HG03095 (cell line): ENCODE results near the gene ADAMTS2.

Experiments
- ATAC-seq: cut with Tn5 transposase; IDR thresholded peaks from one replicate; pipeline ENCODE4 v1.9.1; 2021; ENCODE audit warnings: moderate library complexity; ENCODE audit not compliant: unreplicated experiment

ADAMTS2 gene

DNA sequence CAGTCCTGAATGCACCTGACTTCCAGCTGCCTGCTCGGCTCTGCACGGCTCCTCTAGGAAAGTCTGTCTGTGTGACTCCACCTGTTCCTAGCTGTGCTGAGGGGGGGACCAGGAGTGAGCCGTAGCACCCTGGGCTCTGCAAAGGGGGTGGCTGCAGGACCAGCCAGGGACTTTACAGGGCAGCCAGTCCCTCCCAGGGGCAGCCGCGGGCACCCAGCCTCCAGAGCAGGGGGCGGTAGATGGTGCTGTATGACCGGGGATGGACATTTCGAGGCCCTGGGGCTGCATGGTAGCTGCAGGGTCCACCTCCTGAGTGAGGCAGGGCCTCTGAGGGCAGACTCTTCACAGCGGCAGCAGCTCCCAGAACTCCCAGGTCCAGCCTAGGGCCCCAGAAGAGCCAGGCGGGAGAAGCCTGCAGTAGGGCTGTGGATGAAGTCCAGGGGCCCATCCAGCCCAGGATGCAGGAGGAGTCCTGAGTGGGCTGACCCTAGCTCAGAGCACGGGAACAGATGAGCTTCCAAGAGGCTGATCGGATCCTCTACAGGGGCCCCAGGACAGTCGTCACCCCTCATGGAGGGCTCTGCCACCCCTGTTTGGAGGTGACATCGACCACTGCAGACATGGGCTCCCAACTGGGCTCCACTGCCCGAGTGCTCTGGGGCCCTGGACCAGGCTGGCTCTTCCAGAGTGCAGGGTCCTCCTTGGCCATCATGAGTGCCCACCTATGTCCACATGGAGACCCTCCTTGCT lies 179.7 kb downstream of the ADAMTS2 start:
- no peak for ATAC-seq

DNA sequence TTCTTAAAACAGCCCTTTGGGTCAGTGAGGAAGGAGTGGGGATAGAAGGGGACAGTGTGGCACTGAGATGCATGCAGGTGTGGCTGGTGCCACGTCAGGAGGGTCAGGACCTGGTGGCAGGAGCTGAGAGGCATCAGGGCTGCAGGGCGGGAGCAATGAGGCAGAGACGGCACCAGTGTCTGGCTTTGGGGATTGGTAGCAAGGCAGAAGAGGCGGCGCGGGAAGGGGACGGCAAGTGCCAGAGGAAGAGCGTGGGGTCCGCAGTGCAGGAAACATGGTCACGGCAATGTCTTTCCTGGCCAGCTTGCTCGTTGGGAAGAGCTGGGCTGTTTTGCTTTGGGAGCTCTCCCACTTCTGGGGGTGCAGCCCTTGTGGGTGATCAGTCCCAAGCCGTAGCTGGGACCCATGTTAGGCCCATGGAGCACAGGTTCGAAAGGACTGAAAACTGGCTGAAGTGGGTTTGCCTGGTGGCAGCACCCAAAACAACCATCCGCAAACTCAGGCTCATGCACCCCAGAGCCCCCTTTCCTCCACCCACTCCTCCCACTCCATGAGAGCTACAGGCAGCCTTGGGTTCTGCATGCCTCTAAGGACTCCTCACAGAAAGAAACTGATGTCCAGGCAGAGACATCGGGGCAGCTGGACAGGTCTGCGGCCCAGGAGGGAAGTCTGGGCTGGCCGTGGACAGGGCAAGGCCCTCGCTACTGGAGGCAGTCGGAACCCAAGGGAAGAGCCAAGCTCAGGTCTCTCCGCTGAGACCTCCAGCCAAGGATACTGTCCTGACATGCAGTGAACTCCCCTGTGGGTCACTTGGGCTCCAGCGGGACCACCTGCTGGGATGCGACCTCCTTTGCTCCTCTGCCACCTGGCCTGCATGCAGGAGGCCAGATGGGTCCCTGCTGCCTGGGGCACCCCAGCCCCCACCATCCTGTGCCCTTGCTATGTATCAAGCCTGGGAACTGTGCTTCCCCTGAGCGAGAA lies 180.6 kb downstream of the ADAMTS2 start:
- ATAC-seq: no peak

DNA sequence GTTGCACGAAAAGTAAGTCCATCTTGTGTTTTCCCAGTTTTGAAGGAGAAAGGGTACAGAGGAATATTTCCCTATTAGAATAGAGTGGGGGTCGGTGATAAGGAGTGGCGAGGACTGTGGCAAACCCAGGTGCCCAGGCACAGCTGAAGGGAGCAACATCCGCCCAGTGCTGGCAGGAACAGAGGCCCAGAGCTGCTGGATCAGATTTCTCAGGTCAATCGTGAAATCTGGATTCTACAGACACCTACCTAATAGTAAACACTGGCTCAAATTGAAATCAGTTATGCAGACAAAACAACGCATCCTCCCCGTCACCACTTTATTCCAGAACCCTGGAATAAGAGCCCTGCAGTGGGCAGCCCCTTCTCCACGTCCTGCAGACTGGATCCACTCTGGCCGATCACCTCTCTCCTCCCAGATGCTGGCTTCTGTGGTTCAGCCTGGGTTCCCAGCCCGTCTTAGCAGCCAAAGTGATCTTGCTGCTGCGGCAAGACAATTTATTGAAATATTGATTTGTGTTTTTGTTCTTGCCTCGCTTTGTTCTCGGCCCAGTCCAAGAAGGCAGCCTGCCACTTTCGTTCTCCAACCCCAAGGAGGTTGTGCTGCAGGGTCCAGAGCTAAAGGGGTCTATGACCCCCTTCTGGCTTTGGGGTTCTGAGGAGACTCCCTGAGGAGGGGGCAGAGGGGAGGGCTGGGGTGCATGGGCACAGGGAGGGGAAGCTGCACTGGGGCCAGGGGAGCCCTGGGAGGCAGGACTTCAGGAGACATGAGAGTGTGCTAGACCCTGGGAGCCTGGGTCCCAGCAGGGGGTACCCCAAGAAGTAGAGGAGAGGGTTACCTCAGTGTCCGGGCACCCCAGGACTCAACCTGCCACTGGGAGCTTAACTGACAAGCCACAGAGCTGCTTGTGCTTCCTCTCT lies 181.8 kb downstream of the ADAMTS2 start:
- ATAC-seq: no peak

DNA sequence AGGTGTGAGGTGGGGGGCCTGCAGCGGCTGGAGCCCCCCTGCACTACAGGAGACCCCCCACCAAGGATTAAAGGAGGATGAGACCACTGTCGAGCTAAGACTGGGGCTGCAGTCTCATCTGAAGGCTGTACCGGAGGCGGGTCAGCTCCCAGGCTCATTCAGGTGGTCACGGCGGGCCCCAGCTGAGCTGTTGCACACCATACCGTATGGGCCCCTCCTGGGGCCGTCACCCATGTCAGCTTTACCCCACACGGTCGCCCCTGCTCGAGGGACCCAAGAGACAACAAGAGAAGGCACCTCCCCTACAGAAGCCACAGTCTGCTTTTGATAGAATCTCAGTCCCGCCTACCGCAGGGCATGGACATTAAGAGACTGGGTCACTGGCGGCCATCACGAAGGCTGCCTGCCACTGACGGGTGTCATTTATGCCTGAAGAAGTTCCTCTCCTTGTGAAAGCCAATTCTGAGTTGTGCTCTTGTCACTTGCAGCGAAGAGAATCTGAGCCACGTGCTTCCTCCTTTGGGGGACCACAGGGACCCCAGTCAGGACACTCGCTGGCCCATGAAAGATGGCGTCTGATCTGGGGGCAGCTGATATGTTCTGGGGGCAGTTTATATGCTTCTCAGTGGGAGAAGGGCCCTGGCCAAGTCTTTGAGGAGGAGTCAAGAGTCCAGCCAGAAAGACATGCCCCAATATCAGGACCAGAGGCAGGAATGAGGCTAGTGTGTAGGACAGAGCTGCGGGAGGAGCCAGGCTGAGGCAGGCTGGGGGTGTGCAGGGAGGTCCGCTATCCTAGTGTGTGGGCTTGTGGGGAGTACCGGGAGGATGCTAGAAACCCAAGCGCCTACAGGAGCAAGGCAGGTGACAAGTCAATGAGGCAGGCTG lies 182.7 kb downstream of the ADAMTS2 start:
- no peak for ATAC-seq

DNA sequence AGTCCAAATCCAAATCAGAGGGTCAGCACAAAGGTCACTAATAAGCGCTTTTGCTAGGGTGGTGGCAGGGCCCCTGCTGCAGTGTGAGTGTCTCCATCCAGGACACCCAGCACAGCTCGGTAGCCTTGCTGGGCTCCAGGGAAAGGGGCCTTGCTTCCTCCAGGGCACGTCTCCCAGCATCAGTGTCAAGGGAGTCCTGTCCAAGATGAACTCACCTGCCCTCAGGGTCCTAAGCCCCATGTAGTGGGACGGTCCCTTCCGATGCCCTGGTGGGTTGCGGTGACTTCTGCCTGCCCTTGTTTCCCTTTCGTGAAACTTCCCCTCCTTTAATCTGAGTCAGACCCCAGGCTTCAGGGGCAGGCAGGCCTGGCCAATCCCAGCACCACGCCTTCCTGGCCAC lies 183.4 kb downstream of the ADAMTS2 start:
- no peak for ATAC-seq

DNA sequence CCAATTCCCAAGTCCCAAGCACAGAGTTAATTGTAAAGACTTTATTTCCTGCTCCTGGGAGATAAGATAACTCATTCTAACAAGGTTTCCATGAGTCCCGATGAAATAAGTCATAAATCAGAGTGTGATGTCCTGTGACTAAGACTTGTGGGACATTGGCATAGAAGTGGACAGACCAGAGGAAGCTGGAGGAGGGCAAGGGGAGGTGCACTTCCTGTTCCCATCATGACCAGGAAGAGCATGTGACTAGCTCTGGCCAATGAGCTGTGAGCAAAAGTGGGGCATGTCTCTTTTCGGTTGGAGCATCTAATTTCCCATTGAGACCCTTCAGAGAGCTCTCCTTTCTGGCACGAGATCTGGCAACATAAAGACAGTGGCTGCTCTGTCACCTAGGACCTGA lies 184.7 kb downstream of the ADAMTS2 start:
- ATAC-seq: no peak

DNA sequence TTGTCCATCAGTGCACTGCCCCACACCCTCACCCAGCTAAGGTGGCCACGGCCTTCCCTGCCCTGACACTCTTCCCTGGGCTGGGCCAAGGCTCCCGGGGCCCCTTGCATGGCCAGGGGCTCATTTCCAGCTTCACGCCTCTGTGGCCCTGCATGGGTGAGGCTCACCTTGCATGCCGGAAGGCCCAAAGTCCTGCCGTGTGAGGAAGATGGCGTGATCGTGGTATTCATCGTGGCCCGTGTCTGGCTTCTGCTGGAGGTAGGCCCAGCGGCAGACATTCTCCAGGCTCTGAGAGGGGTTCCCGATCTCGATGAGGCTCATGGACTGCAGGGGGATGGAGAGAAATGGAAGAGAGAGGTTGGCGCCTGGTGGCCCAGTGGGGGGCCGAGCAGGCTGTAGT lies 186.7 kb downstream of the ADAMTS2 start:
- no peak for ATAC-seq

DNA sequence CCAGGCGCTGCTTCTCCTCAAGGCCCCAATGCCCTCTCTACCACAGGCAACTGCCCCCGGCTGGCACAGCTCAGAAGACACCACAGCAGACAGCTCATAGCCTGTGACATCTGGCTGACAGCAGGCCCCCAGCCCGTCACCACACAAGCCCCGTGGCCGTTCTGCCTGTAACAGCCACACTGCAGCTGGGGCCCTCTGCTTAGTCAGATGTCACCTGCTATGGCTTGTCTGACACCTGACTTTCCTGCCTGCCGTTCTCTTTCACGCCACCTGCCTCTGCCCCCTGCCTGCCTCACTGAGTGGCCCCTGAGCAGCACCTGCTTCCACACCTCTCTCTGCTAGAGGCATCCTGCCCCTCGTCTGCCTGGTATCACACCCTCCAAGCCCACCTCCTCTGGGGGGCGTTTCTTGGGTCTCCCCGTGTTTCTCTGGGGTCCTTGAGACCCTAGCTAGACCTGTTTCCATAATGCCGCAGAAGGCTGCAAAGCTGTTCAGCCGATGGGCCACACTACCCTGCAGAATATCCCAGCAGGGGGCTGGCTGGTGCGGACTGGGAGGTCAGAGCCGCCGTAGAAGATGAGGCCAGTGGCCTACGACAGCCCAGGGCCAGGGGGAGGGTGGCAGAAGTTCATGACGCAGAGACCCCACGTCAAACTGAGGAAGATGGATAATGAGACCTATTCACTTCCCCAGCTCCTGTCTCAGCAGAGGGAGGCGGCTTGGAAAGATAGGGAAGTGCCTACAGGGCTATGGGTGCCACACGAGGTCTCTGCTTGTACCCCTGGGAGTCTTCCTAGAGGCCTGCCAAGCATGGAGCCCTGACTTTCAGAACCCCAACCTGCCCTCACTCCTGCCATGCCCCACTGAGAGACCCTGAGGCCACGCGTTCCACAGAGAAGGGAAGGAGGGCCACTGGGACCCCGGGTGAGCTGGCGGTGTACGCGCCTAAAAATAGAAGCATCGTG lies 190.0 kb downstream of the ADAMTS2 start:
- no peak for ATAC-seq

DNA sequence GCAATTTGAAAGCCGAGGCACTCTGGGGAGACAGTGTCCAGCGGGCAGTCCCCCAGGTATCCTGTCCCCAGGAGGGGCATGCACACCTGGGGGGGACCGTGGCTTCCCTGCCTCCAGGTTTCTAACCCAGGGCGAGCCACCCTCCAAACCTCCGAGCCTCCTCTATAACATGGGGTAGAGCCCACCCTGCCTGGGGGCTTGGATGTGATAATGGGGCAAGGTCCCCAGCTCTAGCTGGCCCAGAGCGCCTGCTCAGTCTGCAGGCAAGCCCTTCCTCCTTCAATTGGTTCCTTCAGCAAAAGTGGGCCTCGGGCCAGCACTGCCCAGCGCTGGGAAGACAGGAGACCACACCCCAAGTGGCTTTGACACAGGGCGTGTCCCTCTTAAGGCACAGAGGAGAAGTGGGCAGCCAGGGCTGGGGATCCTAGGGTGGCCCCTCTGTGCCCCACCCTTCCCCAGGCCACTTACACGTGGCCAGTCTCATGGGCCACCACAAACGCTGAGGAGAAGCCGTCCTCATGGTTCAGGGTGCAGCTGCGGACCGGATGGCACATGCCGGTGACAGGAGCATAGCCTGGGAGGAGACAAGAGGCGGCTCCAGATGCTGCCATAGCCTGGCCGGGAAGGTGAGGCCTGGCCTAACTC lies 190.8 kb downstream of the ADAMTS2 start:
- no peak for ATAC-seq

DNA sequence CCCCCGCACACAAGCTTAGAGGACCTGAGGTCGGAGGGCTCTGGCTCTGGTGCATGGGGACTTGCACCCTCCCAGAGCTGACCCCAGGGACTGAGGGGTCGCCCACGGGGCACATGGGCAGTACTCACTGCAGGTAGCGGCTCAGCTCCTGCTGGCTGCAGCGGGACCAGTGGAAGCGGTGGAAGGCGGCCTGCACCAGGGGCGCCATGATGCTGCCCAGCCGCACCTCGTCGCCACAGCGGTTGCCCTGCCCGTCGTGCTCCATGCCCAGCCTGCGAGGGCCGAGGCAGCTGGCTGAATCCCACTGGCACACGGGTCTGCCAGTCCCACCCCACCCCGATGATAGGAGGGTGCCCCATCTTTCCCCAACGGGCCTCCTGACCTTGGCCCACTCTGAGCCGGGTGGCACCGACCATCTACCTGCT lies 191.3 kb downstream of the ADAMTS2 start:
- no peak for ATAC-seq

DNA sequence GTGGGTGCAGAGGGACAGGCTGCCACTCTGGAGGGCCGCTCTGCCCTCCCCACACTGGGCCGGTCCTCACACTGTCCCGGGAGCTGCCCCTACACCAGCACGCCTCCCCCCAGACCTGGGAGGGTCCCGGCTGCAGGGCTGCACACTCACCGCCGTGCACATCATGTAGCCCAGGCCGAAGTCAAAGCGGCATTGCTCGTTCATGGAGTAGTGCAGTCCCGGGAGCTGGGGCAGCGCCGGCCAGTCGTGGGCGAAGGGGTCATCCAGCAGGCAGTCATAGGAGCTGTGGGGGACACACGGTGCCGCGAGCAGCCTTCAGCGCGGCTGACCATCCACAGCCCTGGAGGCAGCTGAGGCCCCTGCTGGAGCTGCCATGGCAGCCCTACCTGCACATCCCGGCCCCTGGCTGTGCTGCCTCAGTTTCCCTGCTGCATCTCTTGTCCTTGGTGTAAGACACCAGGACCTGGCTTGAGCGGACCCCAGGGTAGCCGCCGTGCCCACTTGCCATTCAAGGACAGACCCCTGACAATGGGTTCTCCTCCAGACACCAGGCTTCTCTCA lies 191.8 kb downstream of the ADAMTS2 start:
- no peak for ATAC-seq

DNA sequence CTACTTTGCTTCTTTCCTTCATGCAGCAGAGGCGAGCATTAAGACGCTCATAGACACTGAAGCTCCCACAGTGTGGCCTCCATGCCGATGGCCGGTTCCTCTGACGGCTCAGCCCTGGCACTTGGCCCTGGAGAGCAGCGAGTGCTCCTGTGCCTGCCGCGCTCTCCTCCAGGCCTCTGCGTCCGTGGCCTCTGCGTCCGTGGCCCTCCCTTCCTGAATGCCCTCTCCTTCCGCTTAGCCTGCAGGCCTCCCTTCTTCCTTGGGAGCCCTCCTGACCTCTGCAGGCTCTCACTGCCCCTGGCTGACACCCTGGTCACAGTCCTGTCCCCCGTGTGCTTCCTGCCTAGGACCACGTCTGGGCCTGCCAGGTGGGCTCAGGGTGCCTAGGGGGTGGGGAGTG lies 192.3 kb downstream of the ADAMTS2 start:
- no peak for ATAC-seq

DNA sequence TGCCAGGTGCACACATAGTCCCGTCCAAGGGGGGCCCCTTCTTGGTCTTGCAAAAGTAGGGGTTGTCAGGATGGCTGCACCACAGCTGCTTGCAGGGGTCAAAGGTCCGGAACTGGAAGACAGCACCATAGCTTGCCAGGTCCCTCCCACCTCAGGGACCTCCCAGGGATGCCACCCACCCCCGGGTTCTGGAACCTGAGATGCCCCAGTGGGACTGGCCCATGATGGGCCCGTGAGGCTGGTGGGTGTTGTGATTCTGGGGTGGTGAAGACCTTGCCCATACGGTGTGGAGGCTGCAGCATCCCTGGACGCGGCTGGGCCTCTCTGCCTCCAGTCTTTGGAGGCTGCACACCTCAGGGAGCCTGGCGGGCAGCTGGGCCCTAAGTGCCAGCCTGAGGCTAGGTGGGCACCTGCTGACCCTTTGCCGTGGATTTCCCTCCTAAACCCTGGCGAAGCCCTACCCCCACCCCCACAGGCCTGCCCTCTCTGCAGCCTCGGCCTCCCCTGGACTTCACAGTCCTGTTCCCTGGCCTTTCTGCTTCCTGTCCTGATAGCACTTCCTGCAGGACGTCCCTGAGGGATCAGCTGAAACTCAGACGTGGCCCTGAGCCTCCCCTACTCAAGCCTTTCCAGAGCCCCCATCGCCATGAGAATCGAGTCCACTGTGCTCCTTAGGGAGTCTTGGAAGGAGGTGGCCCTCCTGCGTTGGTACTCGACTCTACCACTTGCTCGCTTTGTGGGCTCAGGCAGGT lies 192.9 kb downstream of the ADAMTS2 start:
- ATAC-seq: no peak

DNA sequence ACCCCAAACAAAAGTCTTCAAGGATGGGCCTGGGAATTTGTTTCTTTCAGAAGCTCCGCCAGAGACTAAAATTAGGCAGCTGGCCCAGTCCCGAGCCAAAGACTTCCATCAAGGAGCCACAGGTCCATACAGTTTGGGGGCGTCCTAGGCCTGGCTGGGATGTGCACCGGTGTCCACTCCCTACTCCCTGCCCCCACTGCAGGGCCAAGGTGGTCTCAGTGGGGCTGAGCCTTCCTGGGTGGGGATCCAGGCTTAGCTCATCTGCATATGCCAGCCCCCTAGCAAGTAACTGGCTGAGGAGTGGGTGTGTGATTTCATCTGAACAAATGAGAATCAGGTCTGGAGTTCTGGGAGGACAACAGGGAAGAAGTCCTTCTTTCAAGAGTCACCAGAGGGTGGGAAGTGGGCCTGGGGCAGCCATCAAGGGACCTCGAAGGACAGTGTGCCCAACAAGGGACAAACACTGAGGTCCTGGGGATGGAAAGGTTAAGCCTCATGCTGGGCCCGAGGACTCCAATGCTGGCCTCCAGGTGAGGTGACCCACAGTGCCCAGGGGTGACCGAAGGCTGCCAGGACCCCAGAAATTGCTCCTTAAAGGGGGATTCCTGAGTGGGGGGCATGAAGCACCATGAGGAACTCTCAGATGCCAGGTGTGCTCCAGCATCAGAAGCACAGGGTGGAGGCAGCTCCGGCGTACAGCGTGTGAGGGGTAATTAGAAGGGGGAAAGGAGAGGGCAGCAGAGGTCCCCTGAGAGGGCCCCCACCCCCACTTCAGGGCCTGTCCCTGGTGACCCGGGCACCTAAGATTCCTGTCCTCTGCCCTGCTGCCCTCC lies 193.8 kb downstream of the ADAMTS2 start:
- ATAC-seq: no peak

DNA sequence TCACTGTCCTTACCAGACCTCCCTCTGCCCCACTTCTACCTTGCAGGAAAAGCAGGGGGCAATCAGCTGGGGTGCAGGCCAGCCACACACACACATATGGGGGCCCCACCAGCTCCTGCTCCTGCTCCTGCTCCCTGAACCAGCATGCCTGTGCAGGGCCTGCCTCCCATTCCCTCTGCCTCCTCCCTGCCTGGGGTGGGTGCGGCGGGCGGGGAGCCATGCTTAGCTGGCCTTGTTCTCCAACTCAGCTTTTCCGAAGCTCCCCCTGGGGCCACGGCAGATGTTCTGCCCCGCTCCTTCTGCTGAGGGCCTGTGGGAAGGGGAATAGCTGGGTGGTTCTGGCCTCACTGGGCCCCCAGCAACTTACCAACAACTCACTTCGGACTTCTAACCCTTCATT lies 195.2 kb downstream of the ADAMTS2 start:
- no peak for ATAC-seq

DNA sequence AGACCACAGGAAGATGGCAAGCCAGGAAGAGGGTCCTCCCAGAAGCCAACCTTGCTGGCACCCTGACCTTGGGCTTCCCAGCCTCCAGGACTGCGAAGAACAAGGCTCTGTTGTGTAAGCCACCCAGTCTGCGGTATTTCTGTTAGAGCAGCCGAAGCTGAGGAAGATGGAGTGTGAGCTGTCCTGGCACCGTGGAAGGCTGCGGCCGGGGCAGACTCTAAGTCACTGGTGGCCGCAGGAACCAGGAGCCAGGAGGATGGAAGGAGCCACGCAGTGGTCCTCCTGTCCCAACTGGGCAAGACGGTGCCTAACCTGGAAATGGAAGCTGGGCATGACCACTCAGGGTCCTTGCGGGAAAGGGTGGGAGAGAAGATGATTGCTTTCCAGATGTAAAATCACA lies 196.0 kb downstream of the ADAMTS2 start:
- no peak for ATAC-seq
